Type B pancreatic cell (in vitro differentiated cells): Measurements from ENCODE around the gene NEK5. TPM values are rescaled to one million over a fixed set of nuclear protein-coding genes. Genes with fewer than 3 reads are reported as not detected.
"Not testable (repeated sequence)": the region's sequence is repeated elsewhere in the genome, so short reads cannot be mapped to it uniquely, and the experiment has no call there.

Experiments used
- DNase-seq: peaks from one replicate; pipeline ENCODE4 v3.0.0; 2021; ENCODE audit warnings: mixed read lengths; ENCODE audit not compliant: unreplicated experiment; ENCODE audit errors: extremely low spot score
- H3K27ac Mint-ChIP-seq: 2 replicates; pipeline ENCODE4 v1.8.0; 2021; ENCODE audit warnings: mild to moderate bottlenecking, mixed read lengths
- H3K27me3 Mint-ChIP-seq: 2 replicates; pipeline ENCODE4 v1.8.0; 2021; ENCODE audit warnings: mixed read lengths
- H3K36me3 Mint-ChIP-seq: 2 replicates; pipeline ENCODE4 v1.8.0; 2021; ENCODE audit warnings: mixed read lengths
- H3K4me1 Mint-ChIP-seq: one replicate; pipeline ENCODE4 v1.8.0; 2021; ENCODE audit warnings: mixed read lengths; ENCODE audit not compliant: unreplicated experiment
- H3K4me3 Mint-ChIP-seq: 2 replicates; pipeline ENCODE4 v1.8.0; 2021; ENCODE audit warnings: mild to moderate bottlenecking, mixed read lengths
- H3K9me3 Mint-ChIP-seq: 2 replicates; pipeline ENCODE4 v1.8.0; 2021; ENCODE audit warnings: mixed read lengths
- total RNA-seq: library from RNA; stranded (reverse); gene quantifications from 2 replicates; pipeline ENCODE4 v1.2.1, GENCODE V29; 2021; ENCODE audit warnings: low replicate concordance
- TF ChIP-seq, protein P1 (sequence below): fragments of 200-600 bp; sonication (generic); conservative IDR thresholded peaks from 2 replicates; pipeline ENCODE4 v1.5.0; 2021; ENCODE audit warnings: antibody characterized with exemption, mild to moderate bottlenecking

Gene NEK5
- total RNA-seq, 1 donor from 2014 or later: 5.2 TPM

DNA sequence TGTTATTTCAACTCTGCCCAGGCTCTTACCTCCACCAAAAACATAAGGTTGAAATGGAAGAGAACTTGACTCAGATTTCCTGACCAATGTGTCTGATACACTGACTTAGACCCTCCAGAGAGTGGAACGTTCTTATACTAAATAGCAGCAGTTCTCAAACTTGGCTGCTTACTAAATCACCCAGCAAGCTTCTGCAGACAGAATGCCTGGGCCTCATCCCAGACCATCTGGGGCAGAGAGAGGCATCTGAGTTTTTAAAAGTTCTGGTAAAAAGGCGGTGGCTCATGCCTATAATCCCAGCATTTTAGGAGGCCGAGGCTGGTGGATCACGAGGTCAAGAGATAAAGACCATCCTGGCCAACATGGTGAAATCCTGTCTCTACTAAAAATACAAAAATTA is 46.3 kb downstream of the NEK5 start:
- no peak overlapping the region for H3K27ac Mint-ChIP-seq
- peaks cover 5% of the 10 kb centered on the region for H3K4me1 Mint-ChIP-seq
- DNase-seq: no peak
- no peaks in the 10 kb centered on the region for H3K9me3 Mint-ChIP-seq
- no peaks in the 10 kb centered on the region for H3K27me3 Mint-ChIP-seq
- no peak overlapping the region for H3K4me3 Mint-ChIP-seq
- TF ChIP-seq, protein P1, sequence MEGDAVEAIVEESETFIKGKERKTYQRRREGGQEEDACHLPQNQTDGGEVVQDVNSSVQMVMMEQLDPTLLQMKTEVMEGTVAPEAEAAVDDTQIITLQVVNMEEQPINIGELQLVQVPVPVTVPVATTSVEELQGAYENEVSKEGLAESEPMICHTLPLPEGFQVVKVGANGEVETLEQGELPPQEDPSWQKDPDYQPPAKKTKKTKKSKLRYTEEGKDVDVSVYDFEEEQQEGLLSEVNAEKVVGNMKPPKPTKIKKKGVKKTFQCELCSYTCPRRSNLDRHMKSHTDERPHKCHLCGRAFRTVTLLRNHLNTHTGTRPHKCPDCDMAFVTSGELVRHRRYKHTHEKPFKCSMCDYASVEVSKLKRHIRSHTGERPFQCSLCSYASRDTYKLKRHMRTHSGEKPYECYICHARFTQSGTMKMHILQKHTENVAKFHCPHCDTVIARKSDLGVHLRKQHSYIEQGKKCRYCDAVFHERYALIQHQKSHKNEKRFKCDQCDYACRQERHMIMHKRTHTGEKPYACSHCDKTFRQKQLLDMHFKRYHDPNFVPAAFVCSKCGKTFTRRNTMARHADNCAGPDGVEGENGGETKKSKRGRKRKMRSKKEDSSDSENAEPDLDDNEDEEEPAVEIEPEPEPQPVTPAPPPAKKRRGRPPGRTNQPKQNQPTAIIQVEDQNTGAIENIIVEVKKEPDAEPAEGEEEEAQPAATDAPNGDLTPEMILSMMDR: no peak
- H3K36me3 Mint-ChIP-seq: no peaks in the 10 kb centered on the region

DNA sequence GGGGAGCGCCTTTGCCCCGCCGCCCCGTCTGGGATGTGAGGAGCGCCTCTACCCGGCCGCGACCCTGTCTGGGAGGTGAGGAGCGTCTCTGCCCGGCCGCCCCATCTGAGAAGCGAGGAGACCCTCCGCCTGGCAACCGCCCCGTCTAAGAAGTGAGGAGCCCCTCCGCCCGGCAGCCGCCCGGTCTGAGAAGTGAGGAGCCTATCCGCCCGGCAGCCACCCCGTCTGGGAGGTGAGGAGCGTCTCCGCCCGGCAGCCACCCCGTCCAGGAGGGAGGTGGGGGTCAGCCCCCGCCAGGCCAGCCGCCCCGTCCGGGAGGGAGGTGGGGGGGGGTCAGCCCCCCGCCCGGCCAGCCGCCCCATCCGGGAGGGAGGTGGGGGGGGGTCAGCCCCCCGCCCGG is 49.0 kb downstream of the NEK5 start:
- not testable (repeated sequence) for H3K27me3 Mint-ChIP-seq, H3K4me3 Mint-ChIP-seq, H3K4me1 Mint-ChIP-seq, H3K9me3 Mint-ChIP-seq, H3K27ac Mint-ChIP-seq, H3K36me3 Mint-ChIP-seq, DNase-seq

DNA sequence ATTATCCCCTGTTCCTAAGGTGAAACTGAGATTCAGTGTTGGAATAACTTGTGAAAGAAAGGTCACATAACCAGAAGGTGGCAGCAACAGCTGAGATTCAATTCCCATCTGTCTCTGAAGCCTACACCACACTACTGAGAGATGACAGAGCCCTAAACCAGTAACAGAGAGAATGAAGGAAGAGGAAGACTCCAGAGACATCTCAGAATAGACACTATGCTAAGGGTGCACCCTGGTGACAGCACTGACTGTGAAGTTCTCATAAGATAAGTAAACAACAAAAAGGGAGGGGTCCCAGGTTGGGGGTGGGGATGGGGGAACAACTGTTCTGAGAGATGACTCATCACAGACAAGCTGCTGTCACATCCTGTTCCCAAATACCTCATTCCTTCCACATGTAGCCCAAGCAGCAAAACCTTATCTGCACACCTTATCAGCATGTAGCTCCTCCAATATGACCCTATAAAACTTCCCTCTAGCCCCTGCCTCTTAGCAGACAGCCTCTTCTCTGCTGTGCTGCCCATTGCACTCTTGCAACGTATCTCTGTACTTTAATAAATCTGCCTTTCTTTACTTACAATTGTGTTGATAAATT is 57.8 kb downstream of the NEK5 start:
- peaks cover 13% of the 10 kb centered on the region for H3K9me3 Mint-ChIP-seq
- no peaks in the 10 kb centered on the region for H3K27me3 Mint-ChIP-seq
- TF ChIP-seq, protein P1: no peak
- H3K27ac Mint-ChIP-seq: no peak overlapping the region
- peaks cover 11% of the 10 kb centered on the region for H3K36me3 Mint-ChIP-seq
- H3K4me3 Mint-ChIP-seq: no peak overlapping the region
- H3K4me1 Mint-ChIP-seq: no peaks in the 10 kb centered on the region
- DNase-seq: no peak

DNA sequence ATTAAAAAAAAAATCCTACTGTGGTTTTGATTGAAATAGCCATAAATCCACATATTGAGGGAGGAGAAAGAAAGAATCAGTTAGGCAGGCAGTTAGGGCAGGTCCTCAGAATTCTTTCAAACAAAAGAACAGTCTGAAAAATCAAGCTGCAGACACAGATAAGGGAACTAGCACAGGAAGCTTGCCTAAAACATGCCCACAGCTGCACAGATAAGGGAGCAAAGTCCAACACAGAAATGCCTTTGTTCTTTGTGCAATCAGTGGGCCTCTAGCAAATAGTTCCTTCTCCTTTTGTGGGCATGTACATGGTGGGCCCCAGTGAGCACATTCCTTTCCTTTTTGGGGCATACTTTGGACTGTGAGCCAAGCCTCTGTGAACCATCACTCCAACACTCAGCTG is 61.6 kb downstream of the NEK5 start:
- Mint-ChIP-seq H3K36me3 (peaks cover 11% of the 10 kb centered on the region), H3K4me1 (no peaks in the 10 kb centered on the region), H3K9me3 (peaks cover 13% of the 10 kb centered on the region), H3K4me3 (no peak overlapping the region), H3K27me3 (no peaks in the 10 kb centered on the region), H3K27ac (no peak overlapping the region)
- TF ChIP-seq, protein P1: no peak
- DNase-seq: no peak

DNA sequence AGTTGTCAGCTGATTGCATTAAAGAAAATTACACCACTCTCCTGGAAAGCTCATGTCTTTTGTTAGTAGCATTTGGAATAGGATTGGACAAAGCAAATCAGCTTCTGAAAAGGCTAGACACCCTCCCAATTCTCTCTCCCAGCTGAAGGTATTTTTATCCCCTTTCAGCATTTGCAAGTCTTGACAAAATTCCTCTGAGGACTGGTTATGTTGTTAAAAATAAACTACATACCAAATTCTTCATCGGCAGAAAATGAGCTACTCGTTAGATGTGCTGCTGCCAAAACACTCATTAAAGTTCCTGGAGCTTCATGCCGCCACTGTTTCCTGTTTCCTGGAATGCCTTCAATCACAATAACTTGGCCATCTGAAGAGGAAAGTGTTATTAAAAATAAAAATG is 67.3 kb downstream of the NEK5 start:
- Mint-ChIP-seq H3K27ac (no peak overlapping the region), H3K27me3 (no peaks in the 10 kb centered on the region), H3K4me1 (no peaks in the 10 kb centered on the region), H3K36me3 (no peaks in the 10 kb centered on the region), H3K4me3 (no peak overlapping the region), H3K9me3 (no peaks in the 10 kb centered on the region)
- DNase-seq: no peak
- TF ChIP-seq, protein P1: no peak

DNA sequence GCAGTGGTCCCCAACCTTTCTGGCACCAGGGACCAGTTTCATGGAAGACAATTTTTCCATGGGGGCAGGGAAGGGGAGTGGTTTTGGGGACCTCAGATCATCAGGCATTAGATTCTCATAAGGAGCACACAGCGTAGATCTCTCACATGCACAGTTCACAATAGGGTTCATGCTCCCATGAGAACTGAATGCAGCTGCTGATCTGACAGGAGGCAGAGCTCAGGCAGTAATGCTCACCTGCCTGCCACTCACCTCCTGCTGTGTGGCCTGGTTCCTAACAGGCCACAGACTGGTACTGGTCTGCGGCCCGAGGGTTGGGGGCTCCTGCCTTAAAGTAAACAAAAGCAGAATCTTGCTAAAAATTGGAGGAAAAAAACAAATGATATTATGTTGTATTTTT is 67.8 kb downstream of the NEK5 start:
- not testable (repeated sequence) for H3K36me3 Mint-ChIP-seq, H3K27me3 Mint-ChIP-seq, H3K4me1 Mint-ChIP-seq, H3K4me3 Mint-ChIP-seq, DNase-seq, H3K9me3 Mint-ChIP-seq, H3K27ac Mint-ChIP-seq

DNA sequence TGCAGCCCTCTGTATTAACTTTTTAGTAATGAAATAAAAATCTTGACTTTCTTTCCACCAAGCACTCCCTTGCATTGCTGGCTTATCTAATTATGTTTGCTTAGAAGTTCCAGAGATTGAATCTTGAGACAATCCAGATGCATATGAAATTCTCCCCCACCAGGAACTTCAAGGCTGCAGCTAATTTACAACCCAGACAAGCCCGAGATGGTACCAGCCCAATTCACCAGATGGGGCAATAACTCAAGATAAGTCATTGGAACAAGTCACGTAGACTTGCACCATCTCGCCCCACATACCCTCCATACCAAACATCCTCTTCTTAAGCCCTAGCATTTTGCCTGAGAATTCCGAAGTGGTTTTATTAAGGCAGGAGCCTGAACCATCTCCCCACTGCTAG is 75.4 kb downstream of the NEK5 start:
- Mint-ChIP-seq H3K9me3 (no peaks in the 10 kb centered on the region), H3K27ac (no peak overlapping the region), H3K27me3 (no peaks in the 10 kb centered on the region), H3K36me3 (no peaks in the 10 kb centered on the region), H3K4me1 (peaks cover 6% of the 10 kb centered on the region), H3K4me3 (no peak overlapping the region)
- DNase-seq: no peak
- TF ChIP-seq, protein P1: no peak
